ENCODE results near the gene RNASEH2C.

- no peak for TF ChIP-seq CTCF (IDR thresholded peaks at IDR 0.05; ENCODE audit: poor library complexity)
- TF ChIP-seq EZH2phosphoT487 (IDR thresholded peaks at IDR 0.05; ENCODE audit: low read depth, severe bottlenecking, unreplicated experiment): no peak
- TF ChIP-seq EZH2 (IDR thresholded peaks at IDR 0.05; ENCODE audit: borderline replicate concordance): no peak
Observed at GRCh38 chr11:65764434-65764833, 43.8 kb upstream of the RNASEH2C start.

Data from hepatocyte (in vitro differentiated cells).